GM23338 (cell line): ENCODE measurements around the gene STK36. TPM values are rescaled to one million over a fixed set of nuclear protein-coding genes. Genes with fewer than 3 reads are reported as not detected.

Source experiments
- ATAC-seq: fragments of 200-7000 bp; cut with Tn5 transposase; 3 replicates; pipeline ENCODE4 v1.9.1; 2020
- DNase-seq: peaks from one replicate; pipeline ENCODE4 v3.0.0-alpha.2; 2015; ENCODE audit warnings: low spot score
- H2AFZ ChIP-seq: fragments of 200-600 bp; sonication (generic); 2 replicates; pipeline ENCODE4 v1.8.0; 2016; ENCODE audit warnings: antibody characterized with exemption, mild to moderate bottlenecking, moderate library complexity
- H3F3A ChIP-seq: fragments of 200-600 bp; sonication (generic); replicated peaks from 2 replicates; pipeline ENCODE4 v1.8.0; 2017; ENCODE audit warnings: antibody characterized with exemption, mixed run types, low read depth
- H3K27ac ChIP-seq: fragments of 200-600 bp; sonication (generic); 2 replicates; pipeline ENCODE4 v1.6.1; 2016; ENCODE audit warnings: low read depth
- H3K27me3 ChIP-seq: fragments of 200-600 bp; sonication (generic); 2 replicates; pipeline ENCODE4 v1.8.0; 2016; ENCODE audit warnings: mild to moderate bottlenecking, mixed run types, moderate library complexity; ENCODE audit not compliant: insufficient read depth
- H3K36me3 ChIP-seq: fragments of 200-600 bp; sonication (generic); 2 replicates; pipeline ENCODE4 v1.8.0; 2016; ENCODE audit warnings: mild to moderate bottlenecking; ENCODE audit not compliant: insufficient read depth
- H3K4me1 ChIP-seq: fragments of 200-600 bp; sonication (generic); 2 replicates; pipeline ENCODE4 v1.8.0; 2016; ENCODE audit warnings: mild to moderate bottlenecking, moderate library complexity; ENCODE audit not compliant: insufficient read depth
- H3K4me2 ChIP-seq: fragments of 200-600 bp; sonication (generic); 2 replicates; pipeline ENCODE4 v1.7.1; 2017; ENCODE audit warnings: mixed run types
- H3K4me3 ChIP-seq: fragments of 200-600 bp; sonication (generic); 2 replicates; pipeline ENCODE4 v1.6.1; 2016; ENCODE audit warnings: mixed run types
- H3K79me2 ChIP-seq: fragments of 200-600 bp; sonication (generic); replicated peaks from 2 replicates; pipeline ENCODE4 v1.8.0; 2017; ENCODE audit warnings: mild to moderate bottlenecking; ENCODE audit not compliant: insufficient read depth
- H3K9me2 ChIP-seq: fragments of 200-600 bp; sonication (generic); 2 replicates; pipeline ENCODE4 v1.8.0; 2017; ENCODE audit not compliant: insufficient read depth
- H4K20me1 ChIP-seq: fragments of 200-600 bp; sonication (generic); replicated peaks from 2 replicates; pipeline ENCODE4 v1.8.0; 2017; ENCODE audit warnings: mild to moderate bottlenecking; ENCODE audit not compliant: insufficient read depth
- H3K27ac Mint-ChIP-seq: 2 replicates; pipeline ENCODE4 v1.8.0; 2020; ENCODE audit warnings: inconsistent platforms, mild to moderate bottlenecking, moderate library complexity, mixed read lengths
- H3K27me3 Mint-ChIP-seq: 3 replicates; pipeline ENCODE4 v1.8.0; 2022; ENCODE audit warnings: low read depth, mild to moderate bottlenecking, moderate library complexity, mixed read lengths, inconsistent platforms; ENCODE audit not compliant: insufficient read depth, poor library complexity
- H3K36me3 Mint-ChIP-seq: 3 replicates; pipeline ENCODE4 v1.8.0; 2021; ENCODE audit warnings: low read depth, mild to moderate bottlenecking, inconsistent platforms, moderate library complexity, mixed read lengths
- H3K4me1 Mint-ChIP-seq: 3 replicates; pipeline ENCODE4 v1.8.0; 2020; ENCODE audit warnings: mild to moderate bottlenecking, inconsistent platforms, mixed read lengths
- H3K4me3 Mint-ChIP-seq: 3 replicates; pipeline ENCODE4 v1.8.0; 2021; ENCODE audit warnings: moderate library complexity, mild to moderate bottlenecking, inconsistent platforms, mixed read lengths
- H3K9me3 Mint-ChIP-seq: 3 replicates; pipeline ENCODE4 v1.8.0; 2020; ENCODE audit warnings: moderate library complexity, mild to moderate bottlenecking, inconsistent platforms, mixed read lengths
- CREB1 ChIP-seq: fragments of 250-450 bp; sonication (Bioruptor Pico); IDR thresholded peaks from 2 replicates; pipeline ENCODE4 v1.5.0; 2020; ENCODE audit warnings: low read depth, mild to moderate bottlenecking, moderate library complexity
- ETS1 ChIP-seq: IDR thresholded peaks from 2 replicates; pipeline ENCODE4 v1.6.1; 2016; ENCODE audit warnings: antibody characterized with exemption
- JUNB ChIP-seq: IDR thresholded peaks from one replicate; pipeline ENCODE4 v1.6.1; 2016; ENCODE audit warnings: antibody characterized with exemption; ENCODE audit not compliant: unreplicated experiment
- NANOG ChIP-seq: IDR thresholded peaks from 2 replicates; pipeline ENCODE4 v1.6.1; 2016; ENCODE audit warnings: antibody characterized with exemption, borderline replicate concordance
- POLR2AphosphoS5 ChIP-seq: IDR thresholded peaks from 2 replicates; pipeline ENCODE4 v1.6.1; 2016; ENCODE audit warnings: antibody characterized with exemption, low read depth
- STAT1 ChIP-seq: IDR thresholded peaks from one replicate; pipeline ENCODE4 v1.6.1; 2016; ENCODE audit warnings: antibody characterized with exemption; ENCODE audit not compliant: unreplicated experiment
- ZNF114 ChIP-seq: fragments of 250-450 bp; sonication (Bioruptor Pico); IDR thresholded peaks from 2 replicates; pipeline ENCODE4 v1.5.0; 2020; ENCODE audit warnings: mild to moderate bottlenecking, moderate library complexity
- ZNF331 ChIP-seq: fragments of 250-450 bp; sonication (Bioruptor Pico); IDR thresholded peaks from 2 replicates; pipeline ENCODE4 v1.5.0; 2020; ENCODE audit warnings: low read depth, mild to moderate bottlenecking, moderate library complexity
- ZNF462 ChIP-seq: fragments of 250-450 bp; sonication (Bioruptor Pico); IDR thresholded peaks from 2 replicates; pipeline ENCODE4 v1.5.0; 2020; ENCODE audit warnings: mild to moderate bottlenecking, moderate library complexity
- polyA plus RNA-seq: library from polyadenylated mRNA; unstranded; fragments of >200 nt; fragmentation: Nextera tagmentation; extraction: Ambion mirVana; gene quantifications from 2 replicates; pipeline ENCODE4 v1.2.1, GENCODE V29; 2016
- total RNA-seq: library from RNA; depleted of rRNA; stranded (reverse); fragments of >200 nt; shearing (Covaris generic); gene quantifications from 2 replicates; pipeline ENCODE4 v1.2.3, GENCODE V29; 2014
- TF ChIP-seq, protein P1 (sequence below): IDR thresholded peaks from one replicate; pipeline ENCODE4 v1.6.1; 2018; ENCODE audit warnings: antibody characterized with exemption; ENCODE audit not compliant: unreplicated experiment
- TF ChIP-seq, protein P2 (sequence below), 2 experiments: fragments of 200-600 bp in 1 of 2; sonication (generic) in 1 of 2; conservative IDR thresholded peaks; 2 replicates each; pipeline versions ENCODE4 v1.5.1 to v1.6.1; 2016 to 2017; ENCODE audit warnings: antibody characterized with exemption in 2 of 2, low read depth in 2 of 2, mild to moderate bottlenecking in 2 of 2, moderate library complexity in 1 of 2

STK36 gene
- total and polyA plus RNA-seq, 2 experiments from 2014 or later: 21.2 to 26.3 TPM

DNA sequence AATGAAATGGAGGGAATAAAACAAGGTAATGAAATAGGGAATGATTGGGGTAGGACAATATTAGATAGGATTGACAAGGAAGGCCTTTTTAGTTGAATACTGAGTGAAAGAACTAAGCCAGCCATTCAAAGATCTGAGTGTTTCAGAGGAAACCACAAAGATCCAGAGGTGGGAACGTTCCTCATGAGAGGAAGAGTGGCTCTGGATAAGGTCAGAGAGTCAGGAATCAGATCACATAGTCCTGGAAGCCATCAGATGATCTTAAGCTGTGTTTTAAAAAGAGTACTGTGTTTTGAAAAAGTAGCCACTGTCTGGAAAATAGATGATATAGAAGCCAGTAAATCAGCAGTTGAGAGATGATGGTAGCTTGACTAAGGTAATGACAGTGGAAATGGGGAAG is 50.5 kb downstream of the STK36 start:
- Mint-ChIP-seq H3K4me3 (no peak overlapping the region), H3K4me1 (peaks cover 30% of the 10 kb centered on the region), H3K36me3 (peaks cover 37% of the 10 kb centered on the region), H3K27me3 (no peaks in the 10 kb centered on the region), H3K9me3 (peaks cover 23% of the 10 kb centered on the region), H3K27ac (peak overlapping the region; percentile 12; the same call in 1 of the 2 replicates)
- no peak overlapping the region for H3K4me2 ChIP-seq
- H3K4me3 ChIP-seq: no peak overlapping the region
- peaks cover 10% of the 10 kb centered on the region for H3K36me3 ChIP-seq
- H3K27ac ChIP-seq: peak overlapping the region; percentile 61
- peaks cover 95% of the 10 kb centered on the region for H3K79me2 ChIP-seq
- ATAC-seq (no peak), DNase-seq (no peak)
- H2AFZ ChIP-seq: no peak overlapping the region
- no peaks in the 10 kb centered on the region for H3K27me3 ChIP-seq
- peaks cover 21% of the 10 kb centered on the region; the same call in 1 of the 2 replicates for H4K20me1 ChIP-seq
- TF ChIP-seq JUNB (no peak), NANOG (no peak), ZNF331 (CRISPR knock-in tag) (no peak), ZNF114 (CRISPR knock-in tag) (no peak), ETS1 (no peak), POLR2AphosphoS5 (no peak), ZNF462 (CRISPR knock-in tag) (no peak), CREB1 (CRISPR knock-in tag) (no peak), STAT1 (no peak)
- TF ChIP-seq, protein P1, sequence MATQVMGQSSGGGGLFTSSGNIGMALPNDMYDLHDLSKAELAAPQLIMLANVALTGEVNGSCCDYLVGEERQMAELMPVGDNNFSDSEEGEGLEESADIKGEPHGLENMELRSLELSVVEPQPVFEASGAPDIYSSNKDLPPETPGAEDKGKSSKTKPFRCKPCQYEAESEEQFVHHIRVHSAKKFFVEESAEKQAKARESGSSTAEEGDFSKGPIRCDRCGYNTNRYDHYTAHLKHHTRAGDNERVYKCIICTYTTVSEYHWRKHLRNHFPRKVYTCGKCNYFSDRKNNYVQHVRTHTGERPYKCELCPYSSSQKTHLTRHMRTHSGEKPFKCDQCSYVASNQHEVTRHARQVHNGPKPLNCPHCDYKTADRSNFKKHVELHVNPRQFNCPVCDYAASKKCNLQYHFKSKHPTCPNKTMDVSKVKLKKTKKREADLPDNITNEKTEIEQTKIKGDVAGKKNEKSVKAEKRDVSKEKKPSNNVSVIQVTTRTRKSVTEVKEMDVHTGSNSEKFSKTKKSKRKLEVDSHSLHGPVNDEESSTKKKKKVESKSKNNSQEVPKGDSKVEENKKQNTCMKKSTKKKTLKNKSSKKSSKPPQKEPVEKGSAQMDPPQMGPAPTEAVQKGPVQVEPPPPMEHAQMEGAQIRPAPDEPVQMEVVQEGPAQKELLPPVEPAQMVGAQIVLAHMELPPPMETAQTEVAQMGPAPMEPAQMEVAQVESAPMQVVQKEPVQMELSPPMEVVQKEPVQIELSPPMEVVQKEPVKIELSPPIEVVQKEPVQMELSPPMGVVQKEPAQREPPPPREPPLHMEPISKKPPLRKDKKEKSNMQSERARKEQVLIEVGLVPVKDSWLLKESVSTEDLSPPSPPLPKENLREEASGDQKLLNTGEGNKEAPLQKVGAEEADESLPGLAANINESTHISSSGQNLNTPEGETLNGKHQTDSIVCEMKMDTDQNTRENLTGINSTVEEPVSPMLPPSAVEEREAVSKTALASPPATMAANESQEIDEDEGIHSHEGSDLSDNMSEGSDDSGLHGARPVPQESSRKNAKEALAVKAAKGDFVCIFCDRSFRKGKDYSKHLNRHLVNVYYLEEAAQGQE: no peak
- TF ChIP-seq, protein P2, sequence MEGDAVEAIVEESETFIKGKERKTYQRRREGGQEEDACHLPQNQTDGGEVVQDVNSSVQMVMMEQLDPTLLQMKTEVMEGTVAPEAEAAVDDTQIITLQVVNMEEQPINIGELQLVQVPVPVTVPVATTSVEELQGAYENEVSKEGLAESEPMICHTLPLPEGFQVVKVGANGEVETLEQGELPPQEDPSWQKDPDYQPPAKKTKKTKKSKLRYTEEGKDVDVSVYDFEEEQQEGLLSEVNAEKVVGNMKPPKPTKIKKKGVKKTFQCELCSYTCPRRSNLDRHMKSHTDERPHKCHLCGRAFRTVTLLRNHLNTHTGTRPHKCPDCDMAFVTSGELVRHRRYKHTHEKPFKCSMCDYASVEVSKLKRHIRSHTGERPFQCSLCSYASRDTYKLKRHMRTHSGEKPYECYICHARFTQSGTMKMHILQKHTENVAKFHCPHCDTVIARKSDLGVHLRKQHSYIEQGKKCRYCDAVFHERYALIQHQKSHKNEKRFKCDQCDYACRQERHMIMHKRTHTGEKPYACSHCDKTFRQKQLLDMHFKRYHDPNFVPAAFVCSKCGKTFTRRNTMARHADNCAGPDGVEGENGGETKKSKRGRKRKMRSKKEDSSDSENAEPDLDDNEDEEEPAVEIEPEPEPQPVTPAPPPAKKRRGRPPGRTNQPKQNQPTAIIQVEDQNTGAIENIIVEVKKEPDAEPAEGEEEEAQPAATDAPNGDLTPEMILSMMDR (conservative IDR thresholded peaks at IDR 0.05; ENCODE audit: low read depth in 2 of 2): no peak
- no peaks in the 10 kb centered on the region for H3K9me2 ChIP-seq
- peaks cover 44% of the 10 kb centered on the region for H3K4me1 ChIP-seq
- H3F3A ChIP-seq: 0 out of 2 replicates have a peak, but pooled peaks cover 5% of the 10 kb centered on the region
